HCT116 (cell line): ENCODE measurements around the gene NFIB. TPM values are rescaled to one million over a fixed set of nuclear protein-coding genes. Genes with fewer than 3 reads are reported as not detected.

ENCODE experiments used
- ATAC-seq: fragments of 200-7000 bp; cut with Tn5 transposase; 2 replicates; pipeline ENCODE4 v1.9.1; 2020; ENCODE audit warnings: mild to moderate bottlenecking, moderate library complexity
- BruUV-seq: library from RNA; stranded (reverse); fragments of 400-500 nt; replicated peaks from 2 replicates; lab custom pipeline; 2021; lab: Mats Ljungman, UMichigan
- CTCF ChIA-PET: fragments of 300-600 bp; sonication (Branson Sonifier 250); formaldehyde crosslinking; loops from one replicate; lab custom pipeline; 2021; ENCODE audit warnings: antibody characterized with exemption; lab: Charles Lee
- POLR2A ChIA-PET: fragments of 300-600, 350-600 bp; sonication (Branson Sonifier 250); formaldehyde crosslinking; loops from one replicate; lab custom pipeline; 2021; ENCODE audit warnings: antibody characterized with exemption; lab: Charles Lee
- RAD21 ChIA-PET, 2 experiments: fragments of 300-600 bp; sonication (Branson Sonifier 250); formaldehyde crosslinking; loops; one replicate each; lab custom pipeline; 2023; ENCODE audit warnings: low total read pairs in 2 of 2; ENCODE audit not compliant: uncharacterized antibody in 2 of 2, unreplicated experiment in 2 of 2, low non-redundant PET in 1 of 2; lab: Charles Lee
- DNase-seq: peaks from one replicate; pipeline ENCODE4 v3.0.0-alpha.2; 2010; ENCODE audit warnings: low read depth, low spot score
- H2AFZ ChIP-seq: fragments of 200-600 bp; shearing (Covaris generic), sonication (generic); 2 replicates; pipeline ENCODE4 v1.6.1; 2017; ENCODE audit warnings: low read depth, mixed run types, mixed read lengths, antibody characterized with exemption, low read length; ENCODE audit not compliant: poor library complexity, severe bottlenecking
- H3K27ac ChIP-seq: 2 replicates; pipeline ENCODE4 v1.5.1; 2012; ENCODE audit warnings: low read depth, low read length
- H3K27me3 ChIP-seq: fragments of 200-600 bp; sonication (generic); 2 replicates; pipeline ENCODE4 v1.6.1; 2016; ENCODE audit warnings: mixed run types, low read length, mixed read lengths; ENCODE audit not compliant: insufficient read depth
- H3K36me3 ChIP-seq, 2 experiments: fragments of 200-500 bp in 1 of 2; fragments of 200-600 bp in 1 of 2; sonication (Bioruptor generic) in 1 of 2; sonication (generic) in 1 of 2; 2 replicates each; pipeline versions ENCODE4 v1.5.1 to v1.6.1; 2014 to 2016; ENCODE audit warnings: low read length in 2 of 2, inconsistent platforms in 1 of 2, mixed read lengths in 1 of 2, mixed run types in 1 of 2; ENCODE audit not compliant: insufficient read depth in 2 of 2, control insufficient read depth in 1 of 2
- H3K4me1 ChIP-seq, 2 experiments: fragments of 200-600 bp in 1 of 2; sonication (generic) in 1 of 2; 2 replicates each; pipeline versions ENCODE4 v1.5.1 to v1.6.1; 2012 to 2017; ENCODE audit warnings: low read length in 2 of 2, inconsistent platforms in 1 of 2, mild to moderate bottlenecking in 1 of 2, mixed read lengths in 1 of 2, mixed run types in 1 of 2, moderate library complexity in 1 of 2; ENCODE audit not compliant: insufficient read depth in 2 of 2, control insufficient read depth in 1 of 2
- H3K4me2 ChIP-seq: fragments of 200-600 bp; sonication (generic); 2 replicates; pipeline ENCODE4 v1.6.1; 2017; ENCODE audit warnings: mixed run types, low read length, mixed read lengths
- H3K4me3 ChIP-seq, 2 experiments: fragments of 200-600 bp in 1 of 2; sonication (generic) in 1 of 2; replicated peaks in 1 of 2; 2 replicates each; pipeline ENCODE4 v1.5.1; 2011 to 2016; ENCODE audit warnings: low read length in 2 of 2, control low read depth in 1 of 2, low read depth in 1 of 2, mild to moderate bottlenecking in 1 of 2, mixed read lengths in 1 of 2, mixed run types in 1 of 2
- H3K79me2 ChIP-seq: fragments of 200-600 bp; sonication (generic); 2 replicates; pipeline ENCODE4 v1.6.1; 2017; ENCODE audit warnings: mild to moderate bottlenecking, mixed run types, low read length, moderate library complexity, mixed read lengths; ENCODE audit not compliant: insufficient read depth
- H3K9ac ChIP-seq: fragments of 200-600 bp; sonication (generic); 2 replicates; pipeline ENCODE4 v1.6.1; 2016; ENCODE audit warnings: low read length, mixed read lengths
- H3K9me2 ChIP-seq: fragments of 200-600 bp; sonication (generic), shearing (Covaris generic); 2 replicates; pipeline ENCODE4 v1.6.1; 2017; ENCODE audit warnings: mixed run types, mild to moderate bottlenecking, moderate library complexity; ENCODE audit not compliant: insufficient read depth
- H3K9me3 ChIP-seq, 2 experiments: fragments of 200-500 bp in 1 of 2; fragments of 200-600 bp in 1 of 2; sonication (Bioruptor generic) in 1 of 2; sonication (generic) in 1 of 2; 2 replicates each; pipeline ENCODE4 v1.6.1; 2014 to 2017; ENCODE audit warnings: low read length in 2 of 2, mixed read lengths in 2 of 2, inconsistent platforms in 1 of 2, low read depth in 1 of 2, mild to moderate bottlenecking in 1 of 2, mixed run types in 1 of 2, moderate library complexity in 1 of 2; ENCODE audit not compliant: control insufficient read depth in 1 of 2, insufficient read depth in 1 of 2
- H4K20me1 ChIP-seq: fragments of 200-600 bp; sonication (generic), shearing (Covaris generic); 2 replicates; pipeline ENCODE4 v1.6.1; 2017; ENCODE audit warnings: mixed run types, mild to moderate bottlenecking, moderate library complexity; ENCODE audit not compliant: insufficient read depth
- CBX3 ChIP-seq: IDR thresholded peaks from 2 replicates; pipeline ENCODE4 v1.6.1; 2012; ENCODE audit warnings: low read depth
- ELF1 ChIP-seq: IDR thresholded peaks from 2 replicates; pipeline ENCODE4 v1.6.1; 2012; ENCODE audit warnings: low read depth, borderline replicate concordance
- EZH2 ChIP-seq: fragments of 200-600 bp; sonication (generic); IDR thresholded peaks from 2 replicates; pipeline ENCODE4 v1.6.1; 2017; ENCODE audit warnings: antibody characterized with exemption, mixed run types
- FOSL1 ChIP-seq: IDR thresholded peaks from 2 replicates; pipeline ENCODE4 v1.6.1; 2012; ENCODE audit warnings: low read depth
- JUND ChIP-seq: IDR thresholded peaks from 2 replicates; pipeline ENCODE4 v1.6.1; 2012
- TCF7L2 ChIP-seq: IDR thresholded peaks from 2 replicates; pipeline ENCODE4 v1.7.0; 2011; ENCODE audit warnings: borderline replicate concordance, inconsistent platforms; ENCODE audit not compliant: insufficient read depth, insufficient read length; ENCODE audit errors: extremely low read depth
- intact Hi-C: fragments of 100-400 bp; cut with micrococcal nuclease; formaldehyde crosslinking; loops from 2 replicates; pipeline ENCODE4 v1.10.0; 2022
- total RNA-seq: library from RNA; stranded (reverse); gene quantifications from one replicate; pipeline ENCODE4 v1.2.1, GENCODE V29; 2021; ENCODE audit not compliant: unreplicated experiment
- TF ChIP-seq, protein P1 (sequence below): IDR thresholded peaks from 2 replicates; pipeline ENCODE4 v1.6.1; 2012
- TF ChIP-seq, protein P2 (sequence below), 3 experiments: fragments of 200-600 bp in 1 of 3; sonication (generic) in 1 of 3; IDR thresholded peaks in 2 of 3; conservative IDR thresholded peaks in 1 of 3; 2 replicates each; pipeline ENCODE4 v1.5.1; 2012 to 2017; ENCODE audit warnings: low read depth in 2 of 3, low read length in 2 of 3, antibody characterized with exemption in 1 of 3, borderline replicate concordance in 1 of 3, control low read depth in 1 of 3, mild to moderate bottlenecking in 1 of 3, mixed read lengths in 1 of 3, mixed run types in 1 of 3, moderate library complexity in 1 of 3; ENCODE audit not compliant: insufficient read depth in 1 of 3
- TF ChIP-seq, protein P3 (sequence below): IDR thresholded peaks from 2 replicates; pipeline ENCODE4 v1.6.1; 2011; ENCODE audit warnings: mild to moderate bottlenecking, low read length, moderate library complexity; ENCODE audit not compliant: insufficient replicate concordance; ENCODE audit errors: extremely low read depth

Gene NFIB
- total RNA-seq, 1 experiment from 2014 or later, result 6.6 TPM

DNA sequence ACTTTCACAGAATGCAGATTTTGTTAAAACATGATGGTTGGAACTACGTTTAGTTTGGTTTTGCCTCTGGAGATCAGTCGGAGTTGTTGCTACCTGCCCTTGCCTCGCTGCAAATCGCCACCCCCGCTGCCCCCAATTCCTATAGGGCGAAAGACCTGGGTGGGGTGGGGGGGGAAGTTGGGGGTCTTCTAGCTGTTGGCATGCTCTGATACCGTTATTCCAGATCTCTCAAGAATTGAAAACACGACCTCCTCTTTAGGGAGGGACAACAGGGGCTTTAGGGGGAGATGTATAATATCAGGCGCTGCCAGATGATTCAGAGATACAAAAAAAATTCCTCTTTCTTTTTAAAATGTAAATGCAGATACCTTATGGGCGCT is 36.4 kb upstream of the NFIB start:
- no peaks in the 10 kb centered on the region for H3K36me3 ChIP-seq
- TF ChIP-seq, protein P1, sequence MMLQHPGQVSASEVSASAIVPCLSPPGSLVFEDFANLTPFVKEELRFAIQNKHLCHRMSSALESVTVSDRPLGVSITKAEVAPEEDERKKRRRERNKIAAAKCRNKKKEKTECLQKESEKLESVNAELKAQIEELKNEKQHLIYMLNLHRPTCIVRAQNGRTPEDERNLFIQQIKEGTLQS, result no peak
- TF ChIP-seq EZH2, result no peak
- no peak for TF ChIP-seq ELF1
- no peak for TF ChIP-seq FOSL1
- no peak for TF ChIP-seq TCF7L2
- TF ChIP-seq JUND, result no peak
- TF ChIP-seq, protein P2, sequence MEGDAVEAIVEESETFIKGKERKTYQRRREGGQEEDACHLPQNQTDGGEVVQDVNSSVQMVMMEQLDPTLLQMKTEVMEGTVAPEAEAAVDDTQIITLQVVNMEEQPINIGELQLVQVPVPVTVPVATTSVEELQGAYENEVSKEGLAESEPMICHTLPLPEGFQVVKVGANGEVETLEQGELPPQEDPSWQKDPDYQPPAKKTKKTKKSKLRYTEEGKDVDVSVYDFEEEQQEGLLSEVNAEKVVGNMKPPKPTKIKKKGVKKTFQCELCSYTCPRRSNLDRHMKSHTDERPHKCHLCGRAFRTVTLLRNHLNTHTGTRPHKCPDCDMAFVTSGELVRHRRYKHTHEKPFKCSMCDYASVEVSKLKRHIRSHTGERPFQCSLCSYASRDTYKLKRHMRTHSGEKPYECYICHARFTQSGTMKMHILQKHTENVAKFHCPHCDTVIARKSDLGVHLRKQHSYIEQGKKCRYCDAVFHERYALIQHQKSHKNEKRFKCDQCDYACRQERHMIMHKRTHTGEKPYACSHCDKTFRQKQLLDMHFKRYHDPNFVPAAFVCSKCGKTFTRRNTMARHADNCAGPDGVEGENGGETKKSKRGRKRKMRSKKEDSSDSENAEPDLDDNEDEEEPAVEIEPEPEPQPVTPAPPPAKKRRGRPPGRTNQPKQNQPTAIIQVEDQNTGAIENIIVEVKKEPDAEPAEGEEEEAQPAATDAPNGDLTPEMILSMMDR (IDR thresholded peaks at IDR 0.05 in 2 of 3, conservative IDR thresholded peaks at IDR 0.05 in 1 of 3; ENCODE audit: borderline replicate concordance in 1 of 3, insufficient read depth in 1 of 3, low read depth in 2 of 3, low read length in 2 of 3), result no peak
- TF ChIP-seq, protein P3, sequence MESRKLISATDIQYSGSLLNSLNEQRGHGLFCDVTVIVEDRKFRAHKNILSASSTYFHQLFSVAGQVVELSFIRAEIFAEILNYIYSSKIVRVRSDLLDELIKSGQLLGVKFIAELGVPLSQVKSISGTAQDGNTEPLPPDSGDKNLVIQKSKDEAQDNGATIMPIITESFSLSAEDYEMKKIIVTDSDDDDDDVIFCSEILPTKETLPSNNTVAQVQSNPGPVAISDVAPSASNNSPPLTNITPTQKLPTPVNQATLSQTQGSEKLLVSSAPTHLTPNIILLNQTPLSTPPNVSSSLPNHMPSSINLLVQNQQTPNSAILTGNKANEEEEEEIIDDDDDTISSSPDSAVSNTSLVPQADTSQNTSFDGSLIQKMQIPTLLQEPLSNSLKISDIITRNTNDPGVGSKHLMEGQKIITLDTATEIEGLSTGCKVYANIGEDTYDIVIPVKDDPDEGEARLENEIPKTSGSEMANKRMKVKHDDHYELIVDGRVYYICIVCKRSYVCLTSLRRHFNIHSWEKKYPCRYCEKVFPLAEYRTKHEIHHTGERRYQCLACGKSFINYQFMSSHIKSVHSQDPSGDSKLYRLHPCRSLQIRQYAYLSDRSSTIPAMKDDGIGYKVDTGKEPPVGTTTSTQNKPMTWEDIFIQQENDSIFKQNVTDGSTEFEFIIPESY, result no peak
- no peak for TF ChIP-seq CBX3
- TF ChIP-seq, all 23 proteins: peak for 0
- ChIA-PET RAD21 (no interaction called here), CTCF (no interaction called here), POLR2A (no interaction called here)
- no peak for DNase-seq
- intact Hi-C loops, result loop anchor here (5.0 to 10.0 kb wide), 2 partner anchors 286 to 1648 kb away; no protein-coding TSS in a partner anchor
- Histone ChIP-seq H3K27ac (no peak overlapping the region), H3K9me3 (no peaks in the 10 kb centered on the region), H3K79me2 (no peaks in the 10 kb centered on the region), H3K4me2 (no peak overlapping the region), H3K27me3 (no peaks in the 10 kb centered on the region), H3K9ac (no peak overlapping the region), H3K4me3 (no peak overlapping the region), H3K9me2 (no peaks in the 10 kb centered on the region), H3K4me1 (no peaks in the 10 kb centered on the region), H4K20me1 (no peaks in the 10 kb centered on the region), H2AFZ (no peak overlapping the region)
- BruUV-seq, result no TSS peak
- no peak for ATAC-seq
